Mucosa of gallbladder (tissue), 1 donor: Measurements from ENCODE around the gene ZDHHC17. TPM values are rescaled to one million over a fixed set of nuclear protein-coding genes. Genes with fewer than 3 reads are reported as not detected.
A peak's percentile ranks its signal among the peaks of the same experiment; 100 is the strongest.
"Not testable (repeated sequence)": the region's sequence is repeated elsewhere in the genome, so short reads cannot be mapped to it uniquely, and the experiment has no call there.

Experiments
- DNase-seq: peaks from one replicate; pipeline ENCODE4 v3.0.0-alpha.2; 2020; ENCODE audit warnings: low spot score
- total RNA-seq: library from RNA; stranded (reverse); gene quantifications from one replicate; pipeline ENCODE4 v1.2.1, GENCODE V29; 2021
- donor health status: DM: no; HTN: no; CAD: no.

Gene ZDHHC17
- 29.9 TPM for total RNA-seq

- DNase-seq = peak; percentile 90
These were observed at the start of gene ZDHHC17 for GRCh38 chr12:76763746-76764675. TSS of gene ZDHHC17 (plus strand) at chr12:76764115. CDS start at chr12:76764237, 122 bp downstream.

DNA sequence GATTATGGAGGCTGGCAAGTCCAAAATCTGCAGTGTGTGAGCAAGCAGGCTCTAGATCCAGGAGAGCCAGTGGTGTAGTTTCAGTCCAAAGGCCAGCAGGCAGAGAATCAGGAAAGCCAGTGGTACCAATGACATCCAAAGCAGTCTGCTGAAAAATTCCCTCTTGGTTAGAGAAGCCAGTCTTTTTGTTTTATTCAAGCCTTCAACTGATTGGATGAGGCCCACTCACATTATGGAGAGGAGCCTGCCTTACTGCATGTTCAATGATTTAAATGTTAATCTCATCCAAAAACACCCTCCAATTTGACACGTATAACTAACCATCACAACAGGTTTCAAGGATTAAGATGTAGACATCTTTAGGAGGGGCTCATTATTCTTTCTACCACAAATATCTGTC is 49.5 kb upstream of the ZDHHC17 start:
- DNase-seq = no peak

DNA sequence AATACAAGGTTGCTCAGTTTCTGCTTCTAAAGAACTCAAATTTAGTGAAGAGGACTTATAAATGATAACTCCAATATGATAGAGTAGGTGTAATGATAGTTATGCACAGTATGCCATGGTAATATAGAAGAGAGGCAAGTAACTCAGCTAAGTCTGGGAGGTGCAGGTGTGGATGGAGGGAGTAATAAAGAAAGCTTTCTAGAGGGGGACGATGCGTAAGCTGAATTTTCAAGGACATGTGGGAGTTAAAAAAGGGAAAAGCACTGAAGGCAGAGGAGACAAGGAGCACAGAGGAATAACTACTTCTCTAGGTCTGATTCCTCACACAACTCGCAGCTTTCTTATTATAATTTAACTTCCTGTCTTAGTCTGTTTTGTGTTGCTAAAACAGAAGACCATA is 49.1 kb upstream of the ZDHHC17 start:
- no peak for DNase-seq

DNA sequence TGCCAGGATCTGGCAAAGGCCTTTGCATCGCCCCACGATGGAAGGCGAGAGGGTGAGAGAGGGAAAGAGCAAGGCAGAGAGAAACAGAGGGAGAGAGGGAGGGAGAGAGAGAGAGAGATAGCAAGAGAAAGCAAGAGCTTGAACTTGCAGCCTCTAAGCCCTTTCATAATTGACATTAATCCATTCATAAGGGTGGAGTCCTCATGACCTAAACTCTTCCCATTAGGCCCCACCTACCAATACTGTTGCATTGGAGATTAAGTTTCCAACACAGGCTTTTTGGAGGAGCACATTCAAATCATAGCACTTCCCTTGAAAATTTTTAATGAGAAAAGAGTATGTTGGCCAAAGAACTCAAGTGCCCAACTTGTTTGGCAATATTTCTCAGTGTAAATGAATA is 48.6 kb upstream of the ZDHHC17 start:
- DNase-seq = no peak

DNA sequence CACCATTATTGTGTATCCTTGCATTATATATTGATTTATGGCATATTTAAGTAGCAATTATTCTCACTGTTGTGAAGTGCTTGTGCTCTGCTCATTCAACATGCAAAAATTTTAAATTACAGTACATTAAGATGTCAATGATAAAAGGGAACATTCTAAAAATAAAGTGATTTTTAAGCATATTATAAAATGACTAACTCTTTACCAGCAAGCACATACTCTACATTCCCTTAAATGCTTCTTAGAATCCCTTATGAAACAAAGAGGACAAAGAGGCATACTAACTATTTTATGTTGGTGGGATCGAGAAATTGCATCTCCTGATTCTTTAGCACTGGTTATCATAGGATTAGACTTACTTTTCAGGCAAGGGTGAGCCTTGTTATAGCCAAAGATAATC is 46.6 kb upstream of the ZDHHC17 start:
- no peak for DNase-seq

- DNase-seq = no peak
These were observed 44.5 kb upstream of the ZDHHC17 start for GRCh38 chr12:76719171-76720041.

- DNase-seq = no peak
These were observed 43.8 kb upstream of the ZDHHC17 start for GRCh38 chr12:76720068-76720467.

GRCh38 chr12:76726626-76727025 is 37.3 kb upstream of the ZDHHC17 start:
- no peak for DNase-seq

- not testable (repeated sequence) for DNase-seq
These were observed 31.7 kb upstream of the ZDHHC17 start for GRCh38 chr12:76732188-76732587.

DNA sequence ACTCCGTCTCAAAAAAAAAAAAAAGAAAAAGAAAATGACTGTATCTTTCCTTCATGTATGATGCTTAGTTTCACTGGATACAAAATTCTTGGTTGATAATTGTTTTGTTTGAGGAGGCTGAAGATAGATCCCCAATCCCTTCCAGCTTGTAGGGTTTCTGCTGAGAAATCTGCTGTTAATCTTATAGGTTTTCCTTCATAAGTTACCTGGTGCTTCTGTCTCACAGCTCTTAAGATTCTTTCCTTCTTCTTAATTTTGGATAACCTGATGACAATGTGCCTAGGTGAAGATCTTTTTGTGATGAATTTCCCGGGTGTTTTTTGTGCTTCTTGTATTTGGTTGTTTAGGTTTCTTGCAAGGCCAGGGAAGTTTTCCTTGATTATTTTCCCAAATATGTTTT is 26.2 kb upstream of the ZDHHC17 start:
- DNase-seq = not testable (repeated sequence)

DNA sequence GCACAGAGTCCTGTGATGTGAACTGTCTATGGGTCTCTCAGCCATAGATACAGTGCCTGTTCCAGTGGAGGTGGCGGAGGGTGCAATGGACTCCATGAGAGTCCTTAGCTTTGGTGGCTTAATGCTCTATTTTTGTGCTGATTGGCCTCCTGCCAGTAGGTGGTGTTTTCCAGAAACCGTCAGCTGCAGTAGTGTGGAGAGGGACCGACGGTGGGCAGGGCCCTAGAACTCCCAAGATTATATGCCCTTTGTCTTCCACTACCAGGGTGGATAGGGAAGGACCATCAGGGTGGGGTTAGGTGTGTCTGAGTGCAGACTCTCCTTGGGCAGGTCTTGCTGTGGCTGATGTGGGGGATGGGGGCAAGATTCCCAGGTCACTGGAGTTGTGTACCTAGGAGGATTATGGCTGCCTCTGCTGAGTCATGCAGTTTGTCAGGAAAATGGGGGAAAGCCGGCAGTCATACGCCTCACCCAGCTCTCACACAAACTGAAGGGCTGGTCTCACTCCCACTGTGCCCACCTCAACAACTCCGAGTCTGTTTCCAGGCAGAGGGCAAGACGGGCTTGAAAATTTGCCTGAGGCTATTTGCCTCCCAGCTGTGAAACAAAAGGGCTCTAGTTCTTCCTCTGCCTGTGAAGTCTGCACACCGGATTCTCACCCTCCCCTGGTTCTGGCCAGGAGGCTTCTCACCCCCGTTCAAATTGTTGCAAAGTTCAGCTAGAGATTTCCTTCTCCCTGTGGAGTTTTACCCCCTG is 24.9 kb upstream of the ZDHHC17 start:
- DNase-seq = no peak

DNA sequence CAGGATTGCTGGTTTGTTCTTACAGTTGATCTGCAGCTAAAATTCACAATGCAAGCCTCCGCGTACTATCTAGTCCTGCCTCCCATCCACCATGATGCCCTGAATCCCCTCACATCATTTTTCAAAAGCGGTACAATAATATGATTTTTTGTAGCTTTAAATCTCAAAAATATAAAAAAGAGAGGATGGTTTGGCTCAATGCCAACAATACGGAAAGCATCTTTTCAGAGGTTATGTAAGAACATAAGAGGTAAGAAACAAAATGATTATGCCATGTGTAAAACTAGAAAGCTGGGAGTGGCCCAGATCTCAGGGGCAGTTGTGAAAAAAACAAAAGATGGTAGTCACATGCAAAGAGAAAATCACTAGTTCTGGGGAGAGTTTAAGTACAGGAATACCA is 24.0 kb upstream of the ZDHHC17 start:
- no peak for DNase-seq

GRCh38 chr12:76740501-76740900 is 23.4 kb upstream of the ZDHHC17 start:
- no peak for DNase-seq

- DNase-seq = no peak
These were observed 18.6 kb upstream of the ZDHHC17 start for GRCh38 chr12:76745343-76745742.

DNA sequence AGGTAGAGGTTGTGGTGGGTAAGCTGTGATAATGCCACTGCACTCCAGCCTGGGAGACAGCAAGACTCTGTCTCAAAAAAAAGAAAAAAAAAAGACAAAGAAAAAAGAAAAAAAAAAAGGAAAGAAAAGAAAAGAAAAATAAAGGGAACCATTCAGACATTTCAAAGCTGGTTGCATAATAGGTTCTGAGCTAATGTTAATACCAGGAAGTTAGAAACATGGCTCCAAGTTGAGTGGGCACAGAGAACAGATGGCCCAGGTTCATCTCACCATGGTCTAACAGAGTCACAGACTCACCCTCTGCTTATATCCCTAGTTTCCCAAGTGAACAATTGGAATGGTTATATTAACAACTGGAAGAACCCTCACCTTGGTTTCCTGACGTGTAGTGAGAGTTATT is 17.4 kb upstream of the ZDHHC17 start:
- DNase-seq = no peak

DNA sequence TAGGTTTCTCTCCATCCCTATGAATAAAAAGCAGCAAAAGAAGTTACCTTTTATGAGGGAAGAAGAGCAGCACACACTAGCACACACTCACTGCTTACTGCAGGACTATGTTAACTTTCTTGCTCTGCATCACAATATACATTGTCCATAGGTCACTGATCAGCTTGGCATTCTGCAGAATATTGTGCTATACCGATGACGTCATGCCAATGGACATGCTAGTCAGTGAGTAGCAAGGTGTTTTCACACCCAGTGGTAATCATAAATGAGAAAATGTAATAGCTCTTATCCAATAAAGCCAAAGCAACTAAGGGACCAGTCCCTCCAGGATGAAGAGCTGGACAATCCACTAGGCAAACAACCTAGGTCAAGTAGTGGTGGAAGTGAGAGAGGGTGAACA is 16.7 kb upstream of the ZDHHC17 start:
- no peak for DNase-seq

DNA sequence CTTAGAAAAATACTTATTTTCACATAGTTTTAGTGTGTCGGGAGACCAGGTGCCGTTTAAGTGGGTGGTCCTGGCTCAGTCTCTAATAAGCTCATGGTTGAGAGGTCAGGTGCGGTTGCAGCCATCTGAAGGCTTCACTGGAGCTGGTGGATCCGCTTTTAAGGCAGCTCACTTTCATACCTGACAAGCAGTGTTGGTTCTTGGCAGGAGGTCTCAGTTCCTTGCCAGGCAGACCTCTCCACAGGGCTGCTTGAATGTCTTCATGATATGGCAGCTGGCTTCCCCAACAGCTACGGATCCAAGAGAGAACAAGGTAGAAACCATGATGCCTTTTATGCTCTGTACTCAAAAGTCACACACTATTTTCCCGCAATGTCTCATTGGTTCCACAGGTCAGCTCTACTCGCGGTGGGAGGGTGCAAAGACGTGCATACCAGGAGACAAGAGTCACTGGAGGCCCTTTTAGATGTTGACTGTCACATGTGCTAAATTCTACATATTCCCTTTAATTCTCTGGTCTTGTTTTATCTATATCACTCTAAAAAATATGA is 8.0 kb upstream of the ZDHHC17 start:
- no peak for DNase-seq

GRCh38 chr12:76757694-76758093 is 6.2 kb upstream of the ZDHHC17 start:
- no peak for DNase-seq

GRCh38 chr12:76762601-76762980 is 1.3 kb upstream of the ZDHHC17 start:
- DNase-seq = no peak

DNA sequence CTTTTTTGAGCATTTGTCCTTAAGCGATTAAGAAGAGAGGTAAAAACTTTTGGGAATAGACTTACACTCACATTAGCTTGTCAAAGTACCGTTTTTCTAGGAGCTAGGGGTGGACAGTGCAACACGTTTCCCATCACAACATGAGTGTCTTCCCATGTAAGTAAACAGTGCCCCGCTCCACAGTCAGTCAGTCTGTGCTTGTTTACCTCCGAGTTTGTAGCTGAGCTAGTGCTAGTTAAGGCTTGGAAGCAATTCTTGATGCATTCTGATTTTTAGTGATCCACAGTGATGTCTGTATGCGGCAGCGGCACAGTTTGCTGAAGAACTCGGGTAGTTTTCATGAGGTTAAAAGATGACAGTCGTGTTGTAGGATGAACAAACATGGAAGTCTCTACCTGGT is 941 bp downstream of the ZDHHC17 start:
- DNase-seq = no peak

GRCh38 chr12:76765598-76765997 is 1.7 kb downstream of the ZDHHC17 start:
- DNase-seq = no peak

- DNase-seq = no peak
These were observed 2.2 kb downstream of the ZDHHC17 start for GRCh38 chr12:76766161-76766560.
